Inferior parietal cortex (tissue), 1 donor: ENCODE results near the gene PSMC2.
"Not testable (repeated sequence)": the region's sequence is repeated elsewhere in the genome, so short reads cannot be mapped to it uniquely, and the experiment has no call there.

Experiments
- DNase-seq: peaks from one replicate; pipeline ENCODE4 v3.0.0-alpha.2; 2016; ENCODE audit errors: extremely low spot score

The PSMC2 gene

GRCh38 chr7:103379270-103379975, 32.0 kb downstream of the PSMC2 start:
- no peak for DNase-seq

GRCh38 chr7:103380395-103381191, 33.1 kb downstream of the PSMC2 start:
- no peak for DNase-seq

DNA sequence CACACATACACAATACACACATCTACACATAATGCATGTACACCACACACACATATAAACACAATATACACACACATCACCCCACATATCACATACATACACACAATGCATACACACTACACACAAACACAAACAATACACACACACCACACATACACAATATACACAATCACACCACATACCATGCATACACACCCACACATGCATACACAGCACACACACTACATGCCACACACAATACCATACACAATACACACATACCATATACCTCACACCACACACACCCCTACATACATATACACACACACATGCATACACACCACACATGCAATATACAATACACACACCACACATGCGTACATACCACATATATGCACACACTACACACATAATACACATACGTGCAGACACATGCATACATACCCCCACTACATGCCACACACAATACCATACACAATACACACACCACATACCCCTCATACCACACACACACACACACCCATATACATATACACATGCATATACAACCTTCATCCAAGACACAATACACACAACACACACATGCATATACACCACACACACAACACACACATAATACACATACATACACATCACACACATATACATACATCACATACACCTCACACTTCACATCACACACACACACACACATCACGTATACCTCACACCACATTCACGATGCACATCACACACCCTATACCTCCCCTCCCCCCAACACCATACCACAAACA, 34.0 kb downstream of the PSMC2 start:
- DNase-seq: no peak

DNA sequence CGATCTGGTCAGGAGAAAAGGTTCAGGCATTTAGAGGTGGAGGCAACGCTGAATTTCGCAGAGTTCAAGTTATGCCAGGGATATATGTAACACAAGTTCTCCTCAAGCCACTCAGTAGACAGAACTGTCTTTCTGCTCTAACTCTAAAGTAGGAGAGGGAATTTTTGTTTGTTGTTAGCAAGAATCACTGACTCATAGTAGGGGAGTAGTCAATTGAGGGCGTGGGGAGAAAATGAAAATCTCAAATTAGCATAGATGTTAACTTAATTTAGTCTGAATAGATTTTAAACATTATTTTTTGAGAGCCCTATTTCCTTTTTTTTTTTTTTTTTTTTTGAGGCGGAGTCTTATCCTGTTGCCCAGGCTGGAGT, 34.6 kb downstream of the PSMC2 start:
- no peak for DNase-seq

GRCh38 chr7:103387242-103387641, 39.8 kb downstream of the PSMC2 start:
- DNase-seq: no peak

DNA sequence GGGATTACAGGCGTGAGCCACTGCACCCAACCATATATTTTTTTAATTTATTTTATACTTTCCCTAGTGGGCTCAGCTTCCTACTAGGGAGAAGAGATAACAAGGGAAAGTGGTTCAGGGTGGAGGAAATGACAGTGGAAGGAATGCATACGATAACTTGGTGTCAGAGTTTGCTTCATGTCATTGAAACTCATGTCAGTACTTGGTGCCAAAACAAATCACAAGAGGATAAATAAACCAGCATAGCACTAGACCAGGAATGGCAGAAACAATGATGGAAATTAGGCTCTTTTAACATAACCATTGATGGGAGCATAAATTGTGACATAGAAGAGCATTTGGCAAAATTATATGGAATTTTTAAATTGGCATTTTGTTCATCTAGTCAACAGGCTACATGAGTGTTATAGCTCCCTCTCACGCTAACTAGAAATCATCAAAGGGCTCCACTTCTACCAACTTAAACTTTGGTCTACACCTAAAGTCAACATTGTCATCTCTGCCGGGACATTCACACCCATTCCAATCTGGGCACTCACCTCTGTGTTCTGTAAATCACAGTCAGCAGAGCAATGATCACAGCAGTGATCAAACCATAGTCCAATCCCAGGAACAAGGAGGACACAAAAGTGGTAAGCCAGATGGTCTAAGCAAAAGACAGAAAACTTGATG, 41.2 kb downstream of the PSMC2 start:
- no peak for DNase-seq

- no peak for DNase-seq
Observed at GRCh38 chr7:103389263-103389662, 41.8 kb downstream of the PSMC2 start.

- DNase-seq: no peak
Observed at GRCh38 chr7:103391150-103391549, 43.7 kb downstream of the PSMC2 start.

DNA sequence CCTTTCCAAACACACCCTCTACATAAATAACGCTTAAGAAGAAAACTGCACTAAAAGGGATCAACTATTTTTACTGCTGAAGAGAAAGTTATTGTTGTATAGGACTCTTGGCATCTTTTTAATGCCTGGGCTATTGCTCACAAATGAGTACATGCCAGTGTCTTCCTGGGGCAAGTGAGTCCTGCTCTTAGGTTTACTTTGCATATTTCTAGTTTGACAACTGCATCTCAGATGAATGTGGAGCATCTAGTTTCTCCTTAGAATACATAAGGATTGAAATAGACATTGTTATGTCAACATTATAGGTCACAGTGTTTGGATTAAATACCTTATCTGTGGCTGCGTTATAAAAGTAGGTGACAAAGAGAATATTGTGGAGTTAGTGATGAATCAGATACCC, 44.5 kb downstream of the PSMC2 start:
- no peak for DNase-seq

DNA sequence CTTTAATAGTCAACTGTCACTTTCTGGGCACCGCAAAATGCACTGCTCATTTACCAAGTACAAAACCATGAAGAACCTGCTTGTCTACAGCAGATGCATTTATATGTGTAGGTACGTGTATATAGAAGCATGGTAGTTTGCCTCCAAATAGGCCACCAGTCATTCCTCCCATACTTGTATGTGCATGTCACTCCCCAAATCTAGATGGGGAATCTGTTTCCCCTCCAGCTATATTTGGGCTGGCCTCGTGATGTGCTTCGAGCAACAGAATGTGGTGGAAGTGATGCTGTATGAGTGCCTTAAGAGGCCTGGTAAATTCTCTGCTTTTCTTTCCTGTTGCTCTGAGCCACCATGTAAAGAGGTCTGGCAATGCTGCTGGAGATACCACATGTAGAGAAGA, 47.1 kb downstream of the PSMC2 start:
- DNase-seq: no peak

GRCh38 chr7:103395071-103395470, 47.6 kb downstream of the PSMC2 start:
- DNase-seq: no peak

DNA sequence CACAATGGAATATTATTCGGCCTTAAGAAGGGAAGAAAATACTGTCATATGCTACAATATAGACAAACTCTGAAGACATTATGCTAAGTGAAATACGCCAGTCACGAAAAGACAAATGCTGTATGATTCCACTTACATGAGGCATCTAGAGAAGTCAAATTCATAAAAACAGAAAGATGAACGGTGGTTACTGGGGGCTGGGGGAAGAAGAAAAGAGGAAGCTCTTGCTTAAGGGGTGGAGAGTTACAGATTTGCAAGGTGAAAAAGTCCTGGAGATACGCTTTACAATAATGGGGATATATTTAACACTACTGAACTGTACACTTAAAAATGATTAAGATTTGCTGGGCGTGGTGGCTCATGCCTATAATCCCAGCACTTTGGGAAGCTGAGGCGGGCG, 49.0 kb downstream of the PSMC2 start:
- DNase-seq: no peak

DNA sequence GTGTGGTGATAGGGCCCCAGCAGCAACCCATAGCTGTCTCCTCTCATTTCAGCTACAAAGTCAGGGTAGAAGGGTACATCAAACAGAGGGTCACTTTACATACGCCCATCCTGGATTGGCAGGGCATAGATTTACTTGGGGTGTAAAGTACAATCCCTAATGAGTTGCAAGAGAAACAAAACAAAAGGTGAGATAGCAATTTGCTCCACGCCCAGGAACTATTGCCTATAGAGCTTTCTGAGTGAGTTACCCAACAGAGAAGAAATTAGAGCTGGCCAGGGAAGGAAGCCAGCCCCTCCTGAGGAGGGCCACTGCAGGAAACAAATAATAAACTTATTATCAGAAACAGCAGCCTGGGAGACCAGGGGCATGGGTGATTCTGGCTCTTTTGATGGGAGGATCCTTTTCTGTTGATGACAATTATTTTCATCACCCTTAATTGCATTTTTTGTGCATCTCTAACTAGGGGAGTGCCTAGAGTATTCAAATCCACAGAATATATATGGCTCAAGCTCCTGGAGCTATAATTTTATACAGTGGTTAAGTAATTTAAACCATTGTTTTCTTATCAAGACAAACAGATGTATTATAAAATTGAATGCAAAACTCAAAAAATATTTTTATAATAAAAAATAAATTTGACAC, 51.2 kb downstream of the PSMC2 start:
- DNase-seq: no peak

- DNase-seq: not testable (repeated sequence)
Observed at GRCh38 chr7:103399687-103400086, 52.2 kb downstream of the PSMC2 start.

DNA sequence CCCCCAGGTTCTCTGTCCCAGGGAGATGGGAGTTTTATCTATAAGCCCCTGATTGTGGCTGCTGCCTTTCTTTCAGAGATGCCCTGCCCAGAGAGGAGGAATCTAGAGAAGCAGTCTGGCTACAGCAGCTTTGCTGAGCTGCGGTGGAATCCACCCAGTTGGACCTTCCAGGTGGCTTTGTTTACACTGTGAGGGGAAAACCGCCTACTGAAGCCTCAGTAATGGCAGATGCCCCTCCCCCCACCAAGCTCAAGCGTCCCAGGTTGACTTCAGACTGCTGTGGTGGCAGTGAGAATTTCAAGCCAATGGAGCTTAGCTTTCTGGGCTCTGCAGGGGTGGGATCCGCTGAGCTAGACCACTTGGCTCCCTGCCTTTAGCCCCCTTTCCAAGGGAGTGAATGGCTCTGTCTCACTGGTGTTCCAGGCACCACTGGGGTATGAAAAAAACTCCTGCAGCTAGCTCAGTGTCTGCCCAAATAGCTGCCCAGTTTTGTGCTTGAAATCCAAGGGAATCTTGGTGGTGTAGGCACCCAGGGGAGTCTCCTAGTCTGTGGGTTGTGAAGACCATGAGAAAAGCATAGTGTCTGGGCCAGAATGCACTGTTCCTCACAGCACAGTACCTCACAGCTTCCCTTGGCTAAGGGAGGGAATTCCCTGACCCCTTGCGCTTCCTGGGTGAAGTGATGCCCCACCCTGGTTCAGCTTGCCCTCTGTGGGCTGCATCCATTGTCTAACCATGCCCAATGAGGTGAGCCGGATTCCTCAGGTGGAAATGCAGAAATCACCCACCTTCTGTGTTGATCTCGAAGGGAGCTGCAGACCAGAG, 58.6 kb downstream of the PSMC2 start:
- not testable (repeated sequence) for DNase-seq

GRCh38 chr7:103412151-103412550, 64.7 kb downstream of the PSMC2 start:
- no peak for DNase-seq

- no peak for DNase-seq
Observed at GRCh38 chr7:103413407-103413806, 66.0 kb downstream of the PSMC2 start.

DNA sequence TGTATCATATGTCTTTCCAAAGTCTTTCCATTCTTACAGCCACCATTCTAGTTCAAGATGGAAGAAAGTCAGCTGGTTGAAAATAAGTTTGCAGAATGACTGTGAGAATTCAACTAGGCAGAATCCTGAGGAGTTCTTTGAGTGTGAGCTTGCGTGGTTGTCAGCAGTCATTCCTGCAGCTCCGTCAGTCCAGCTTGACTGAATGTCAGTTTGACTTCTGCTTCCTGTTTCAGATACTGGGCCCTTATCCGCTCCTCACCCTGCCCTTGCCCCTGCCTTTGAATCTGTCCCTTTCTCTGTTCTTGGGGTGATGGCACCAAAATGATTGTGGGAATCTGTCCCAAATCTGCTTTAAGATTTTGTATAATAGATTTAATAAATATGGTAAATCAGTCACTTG, 70.8 kb downstream of the PSMC2 start:
- DNase-seq: no peak
